Smooth muscle cell (in vitro differentiated cells): ENCODE data around the gene SEC62. TPM values are rescaled to one million over a fixed set of nuclear protein-coding genes. Genes with fewer than 3 reads are reported as not detected.

ENCODE experiments used
- DNase-seq: peaks from one replicate; lab custom pipeline; 2025; ENCODE audit not compliant: unreplicated experiment; lab: John Stamatoyannopoulos, UW
- H2AFZ ChIP-seq: fragments of 200-600 bp; sonication (generic); 2 replicates; pipeline ENCODE4 v1.6.0; 2016; ENCODE audit warnings: antibody characterized with exemption, low read depth, mild to moderate bottlenecking
- H3F3A ChIP-seq: fragments of 200-600 bp; sonication (generic); 2 replicates; pipeline ENCODE4 v1.6.0; 2017; ENCODE audit warnings: antibody characterized with exemption, low read depth
- H3K27ac ChIP-seq: fragments of 200-600 bp; sonication (generic); 2 replicates; pipeline ENCODE4 v1.5.1; 2016; ENCODE audit warnings: low read depth, mild to moderate bottlenecking
- H3K27me3 ChIP-seq: fragments of 200-600 bp; sonication (generic); 2 replicates; pipeline ENCODE4 v1.6.1; 2016; ENCODE audit warnings: low read depth, mild to moderate bottlenecking
- H3K36me3 ChIP-seq: fragments of 200-600 bp; sonication (generic); 2 replicates; pipeline ENCODE4 v1.5.1; 2016; ENCODE audit warnings: low read depth
- H3K4me1 ChIP-seq: fragments of 200-600 bp; sonication (generic); 2 replicates; pipeline ENCODE4 v1.5.1; 2016; ENCODE audit warnings: low read depth
- H3K4me2 ChIP-seq: fragments of 200-600 bp; sonication (generic); 2 replicates; pipeline ENCODE4 v1.6.0; 2016; ENCODE audit warnings: mild to moderate bottlenecking
- H3K4me3 ChIP-seq: fragments of 200-600 bp; sonication (generic); 2 replicates; pipeline ENCODE4 v1.5.1; 2016; ENCODE audit warnings: mild to moderate bottlenecking
- H3K79me2 ChIP-seq: fragments of 200-600 bp; sonication (generic); 2 replicates; pipeline ENCODE4 v1.6.0; 2016; ENCODE audit warnings: low read depth, mild to moderate bottlenecking
- H3K9ac ChIP-seq: fragments of 200-600 bp; sonication (generic); 2 replicates; pipeline ENCODE4 v1.6.0; 2016; ENCODE audit warnings: low read depth
- H3K9me3 ChIP-seq: fragments of 200-600 bp; sonication (generic); replicated peaks from 2 replicates; pipeline ENCODE4 v1.5.1; 2016; ENCODE audit warnings: low read depth
- H4K20me1 ChIP-seq: fragments of 200-600 bp; sonication (generic); 2 replicates; pipeline ENCODE4 v1.6.0; 2016; ENCODE audit warnings: low read depth
- WGBS: methylation state at CpG from one replicate; pipeline ENCODE4 v1.1.7; 2016; ENCODE audit warnings: low lambda C conversion rate; 5-methylcytosine and 5-hydroxymethylcytosine counted together
- polyA plus RNA-seq: library from polyadenylated mRNA; unstranded; fragments of >200 nt; fragmentation: Nextera tagmentation; extraction: Ambion mirVana; gene quantifications from 2 replicates; pipeline ENCODE4 v1.2.1, GENCODE V29; 2016
- total RNA-seq: library from RNA; depleted of rRNA; stranded (reverse); fragments of >200 nt; gene quantifications from 2 replicates; pipeline ENCODE4 v1.2.3, GENCODE V29; 2014
- TF ChIP-seq, protein P1 (sequence below): fragments of 200-600 bp; sonication (generic); IDR thresholded peaks from 2 replicates; pipeline ENCODE4 v1.5.1; 2017; ENCODE audit warnings: borderline replicate concordance, mild to moderate bottlenecking, antibody characterized with exemption; ENCODE audit not compliant: insufficient read depth, poor library complexity, severe bottlenecking

Gene SEC62
- total and polyA plus RNA-seq, 2 experiments from 2014 or later, result 41.0 to 125 TPM

DNA sequence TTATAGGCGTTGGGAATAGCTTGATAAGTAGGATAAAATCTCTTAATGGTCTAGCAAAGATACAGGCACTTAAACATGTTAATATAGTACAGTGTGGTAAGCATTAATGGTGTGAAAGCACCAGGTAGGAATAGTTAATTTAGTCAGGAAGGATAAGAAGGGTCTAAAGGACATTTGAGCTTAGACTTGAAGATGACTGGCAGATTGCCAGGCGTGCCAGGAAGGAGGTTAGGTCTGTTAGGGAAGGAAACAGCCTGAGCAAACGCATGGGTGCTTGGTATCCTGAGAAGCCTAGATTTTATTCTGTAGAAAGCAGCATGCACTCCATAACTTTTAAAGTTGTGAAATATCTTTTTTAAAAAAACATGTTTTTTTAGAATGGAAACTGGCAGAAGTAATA lies 17.7 kb downstream of the SEC62 start:
- H3K36me3 ChIP-seq, result peaks cover 64% of the 10 kb centered on the region

DNA sequence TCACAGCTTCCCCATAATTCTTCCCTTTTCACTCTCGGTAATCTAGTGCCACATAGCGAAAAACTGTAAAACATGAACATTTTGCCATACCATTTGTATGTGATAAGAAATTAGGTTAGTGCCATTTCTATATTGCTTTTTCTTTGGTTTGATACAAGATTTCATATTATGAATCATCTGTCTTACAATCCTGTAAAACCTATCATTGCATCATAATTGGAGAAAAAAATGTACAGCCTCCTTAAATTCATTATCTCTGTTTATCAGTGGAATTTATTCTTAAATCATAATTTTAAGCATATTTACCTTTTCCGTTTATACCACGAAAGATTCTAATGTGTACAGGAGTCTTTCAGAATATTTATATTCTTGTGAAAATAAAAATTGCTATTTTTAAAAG lies 23.8 kb downstream of the SEC62 start:
- H3K27ac ChIP-seq, result no peak overlapping the region
- peaks cover 61% of the 10 kb centered on the region for H3K36me3 ChIP-seq
- H3K9me3 ChIP-seq, result no peaks in the 10 kb centered on the region
- H3F3A ChIP-seq, result peaks cover 25% of the 10 kb centered on the region
- H3K9ac ChIP-seq, result no peak overlapping the region
- WGBS, result 98% methylated on average over 4 of the region's 4 CpGs
- DNase-seq, result no peak
- peaks cover 8% of the 10 kb centered on the region for H4K20me1 ChIP-seq
- no peak overlapping the region for H3K4me2 ChIP-seq
- H3K4me3 ChIP-seq, result no peak overlapping the region
- TF ChIP-seq, protein P1, sequence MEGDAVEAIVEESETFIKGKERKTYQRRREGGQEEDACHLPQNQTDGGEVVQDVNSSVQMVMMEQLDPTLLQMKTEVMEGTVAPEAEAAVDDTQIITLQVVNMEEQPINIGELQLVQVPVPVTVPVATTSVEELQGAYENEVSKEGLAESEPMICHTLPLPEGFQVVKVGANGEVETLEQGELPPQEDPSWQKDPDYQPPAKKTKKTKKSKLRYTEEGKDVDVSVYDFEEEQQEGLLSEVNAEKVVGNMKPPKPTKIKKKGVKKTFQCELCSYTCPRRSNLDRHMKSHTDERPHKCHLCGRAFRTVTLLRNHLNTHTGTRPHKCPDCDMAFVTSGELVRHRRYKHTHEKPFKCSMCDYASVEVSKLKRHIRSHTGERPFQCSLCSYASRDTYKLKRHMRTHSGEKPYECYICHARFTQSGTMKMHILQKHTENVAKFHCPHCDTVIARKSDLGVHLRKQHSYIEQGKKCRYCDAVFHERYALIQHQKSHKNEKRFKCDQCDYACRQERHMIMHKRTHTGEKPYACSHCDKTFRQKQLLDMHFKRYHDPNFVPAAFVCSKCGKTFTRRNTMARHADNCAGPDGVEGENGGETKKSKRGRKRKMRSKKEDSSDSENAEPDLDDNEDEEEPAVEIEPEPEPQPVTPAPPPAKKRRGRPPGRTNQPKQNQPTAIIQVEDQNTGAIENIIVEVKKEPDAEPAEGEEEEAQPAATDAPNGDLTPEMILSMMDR, result no peak
- H3K79me2 ChIP-seq, result no peaks in the 10 kb centered on the region
- H2AFZ ChIP-seq, result no peak overlapping the region
- no peaks in the 10 kb centered on the region for H3K27me3 ChIP-seq
- no peaks in the 10 kb centered on the region for H3K4me1 ChIP-seq

More for the DNA sequence above, 17.7 kb downstream of the SEC62 start:
- H3K9ac ChIP-seq, result no peak overlapping the region
- no peak overlapping the region for H3K27ac ChIP-seq
- H3K79me2 ChIP-seq, result no peaks in the 10 kb centered on the region
- H4K20me1 ChIP-seq, result peaks cover 15% of the 10 kb centered on the region
- no peak overlapping the region for H2AFZ ChIP-seq
- no peaks in the 10 kb centered on the region for H3F3A ChIP-seq
- 99% methylated on average over 3 of the region's 3 CpGs for WGBS
- TF ChIP-seq, protein P1, result no peak
- no peak overlapping the region for H3K4me2 ChIP-seq
- H3K4me1 ChIP-seq, result no peaks in the 10 kb centered on the region
- H3K4me3 ChIP-seq, result no peak overlapping the region
- DNase-seq, result no peak
- H3K9me3 ChIP-seq, result no peaks in the 10 kb centered on the region
- H3K27me3 ChIP-seq, result no peaks in the 10 kb centered on the region

DNA sequence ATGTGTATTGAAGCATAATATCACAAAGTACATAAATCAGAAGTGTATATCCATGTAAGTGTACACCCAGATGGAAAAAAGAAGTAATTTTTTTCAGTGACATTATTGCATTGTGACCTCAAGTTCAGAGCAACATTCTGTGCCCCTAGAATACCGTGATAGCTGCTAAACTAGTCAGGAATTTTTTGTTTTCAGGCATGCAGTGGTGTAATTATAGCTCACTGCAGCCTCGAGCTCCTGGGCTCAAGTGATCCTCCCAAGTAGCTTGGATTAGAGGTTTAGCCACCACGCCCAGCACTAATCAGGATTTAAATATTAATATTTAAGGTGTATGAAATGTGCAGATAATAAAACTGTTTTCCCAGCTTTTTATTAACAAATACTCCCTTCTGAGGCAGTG lies 25.5 kb downstream of the SEC62 start:
- 78% methylated on average over 3 of the region's 3 CpGs for WGBS
- H3K27ac ChIP-seq, result no peak overlapping the region
- no peak overlapping the region for H2AFZ ChIP-seq
- TF ChIP-seq, protein P1, result no peak
- peaks cover 29% of the 10 kb centered on the region for H3F3A ChIP-seq
- H4K20me1 ChIP-seq, result peaks cover 8% of the 10 kb centered on the region
- H3K4me3 ChIP-seq, result no peak overlapping the region
- H3K27me3 ChIP-seq, result no peaks in the 10 kb centered on the region
- no peak overlapping the region for H3K4me2 ChIP-seq
- no peak overlapping the region for H3K9ac ChIP-seq
- no peaks in the 10 kb centered on the region for H3K4me1 ChIP-seq
- H3K36me3 ChIP-seq, result peaks cover 50% of the 10 kb centered on the region
- no peaks in the 10 kb centered on the region for H3K79me2 ChIP-seq
- H3K9me3 ChIP-seq, result no peaks in the 10 kb centered on the region
- DNase-seq, result no peak

DNA sequence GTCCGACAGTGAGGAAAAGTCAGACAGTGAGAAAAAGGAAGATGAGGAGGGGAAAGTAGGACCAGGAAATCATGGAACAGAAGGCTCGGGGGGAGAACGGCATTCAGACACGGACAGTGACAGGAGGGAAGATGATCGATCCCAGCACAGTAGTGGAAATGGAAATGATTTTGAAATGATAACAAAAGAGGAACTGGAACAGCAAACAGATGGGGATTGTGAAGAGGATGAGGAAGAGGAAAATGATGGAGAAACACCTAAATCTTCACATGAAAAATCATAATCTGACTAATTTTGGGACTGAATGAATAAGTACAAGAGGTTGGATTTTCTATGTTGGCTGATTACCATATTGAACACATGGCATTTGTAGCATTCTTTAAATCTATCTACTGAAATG lies 26.2 kb downstream of the SEC62 start:
- H3K9me3 ChIP-seq, result no peaks in the 10 kb centered on the region
- no peak for DNase-seq
- H3K27me3 ChIP-seq, result no peaks in the 10 kb centered on the region
- H3K4me2 ChIP-seq, result no peak overlapping the region
- no peak overlapping the region for H3K27ac ChIP-seq
- no peaks in the 10 kb centered on the region for H3K4me1 ChIP-seq
- peaks cover 44% of the 10 kb centered on the region for H3K36me3 ChIP-seq
- H2AFZ ChIP-seq, result no peak overlapping the region
- TF ChIP-seq, protein P1, result no peak
- H3F3A ChIP-seq, result peaks cover 29% of the 10 kb centered on the region
- no peaks in the 10 kb centered on the region for H3K79me2 ChIP-seq
- no peak overlapping the region for H3K9ac ChIP-seq
- 97% methylated on average over 5 of the region's 5 CpGs for whole genome bisulfite sequencing
- H4K20me1 ChIP-seq, result peaks cover 8% of the 10 kb centered on the region
- H3K4me3 ChIP-seq, result no peak overlapping the region
